HG03045 (cell line): ENCODE data around the gene ZNF254.
A peak's percentile ranks its signal among the peaks of the same experiment; 100 is the strongest.
"Not testable (repeated sequence)": the region's sequence is repeated elsewhere in the genome, so short reads cannot be mapped to it uniquely, and the experiment has no call there.

ENCODE experiments used
- ATAC-seq: cut with Tn5 transposase; IDR thresholded peaks from one replicate; pipeline ENCODE4 v1.9.1; 2021; ENCODE audit warnings: mild to moderate bottlenecking, moderate library complexity; ENCODE audit not compliant: unreplicated experiment

The ZNF254 gene

GRCh38 chr19:24086974-24087595 lies at the start of gene ZNF254:
Gene ZNF254, plus strand, starts transcription at chr19:24087187. Its CDS starts 121 bp downstream, at chr19:24087308.
- ATAC-seq: peak; percentile 98

- no peak for ATAC-seq
Measured at GRCh38 chr19:24040621-24041020, 46.4 kb upstream of the ZNF254 start.

- ATAC-seq: not testable (repeated sequence)
Measured at GRCh38 chr19:24041326-24041725, 45.7 kb upstream of the ZNF254 start.

- ATAC-seq: no peak
Measured at GRCh38 chr19:24046550-24046949, 40.4 kb upstream of the ZNF254 start.

- ATAC-seq: no peak
Measured at GRCh38 chr19:24048261-24048660, 38.7 kb upstream of the ZNF254 start.

- no peak for ATAC-seq
Measured at GRCh38 chr19:24049537-24049936, 37.5 kb upstream of the ZNF254 start.

GRCh38 chr19:24051516-24051915 lies 35.5 kb upstream of the ZNF254 start:
- ATAC-seq: no peak

- ATAC-seq: no peak
Measured at GRCh38 chr19:24052811-24053210, 34.2 kb upstream of the ZNF254 start.

- ATAC-seq: no peak
Measured at GRCh38 chr19:24053601-24054000, 33.4 kb upstream of the ZNF254 start.

- no peak for ATAC-seq
Measured at GRCh38 chr19:24054044-24054935, 32.7 kb upstream of the ZNF254 start.

- no peak for ATAC-seq
Measured at GRCh38 chr19:24055548-24055947, 31.4 kb upstream of the ZNF254 start.

GRCh38 chr19:24057144-24057543 lies 29.8 kb upstream of the ZNF254 start:
- ATAC-seq: no peak

- ATAC-seq: no peak
Measured at GRCh38 chr19:24059563-24060295, 27.3 kb upstream of the ZNF254 start.

- ATAC-seq: no peak
Measured at GRCh38 chr19:24060687-24061356, 26.2 kb upstream of the ZNF254 start.

GRCh38 chr19:24062190-24062589 lies 24.8 kb upstream of the ZNF254 start:
- no peak for ATAC-seq

GRCh38 chr19:24063295-24063694 lies 23.7 kb upstream of the ZNF254 start:
- ATAC-seq: no peak

GRCh38 chr19:24064175-24064574 lies 22.8 kb upstream of the ZNF254 start:
- ATAC-seq: no peak

- ATAC-seq: no peak
Measured at GRCh38 chr19:24065243-24065642, 21.7 kb upstream of the ZNF254 start.

- no peak for ATAC-seq
Measured at GRCh38 chr19:24065865-24066604, 21.0 kb upstream of the ZNF254 start.

GRCh38 chr19:24069905-24070657 lies 16.9 kb upstream of the ZNF254 start:
- no peak for ATAC-seq
